ENCODE results near the gene PRRT1.
"Not testable (repeated sequence)": the region's sequence is repeated elsewhere in the genome, so short reads cannot be mapped to it uniquely, and the experiment has no call there.

Gene PRRT1

GRCh38 chr6:32149932-32150870 is 1.5 kb downstream of the PRRT1 start:
- DNase-seq (ENCODE audit: low spot score): no peak

GRCh38 chr6:32149092-32149755 is 2.5 kb downstream of the PRRT1 start:
- DNase-seq (ENCODE audit: low spot score): no peak

DNA sequence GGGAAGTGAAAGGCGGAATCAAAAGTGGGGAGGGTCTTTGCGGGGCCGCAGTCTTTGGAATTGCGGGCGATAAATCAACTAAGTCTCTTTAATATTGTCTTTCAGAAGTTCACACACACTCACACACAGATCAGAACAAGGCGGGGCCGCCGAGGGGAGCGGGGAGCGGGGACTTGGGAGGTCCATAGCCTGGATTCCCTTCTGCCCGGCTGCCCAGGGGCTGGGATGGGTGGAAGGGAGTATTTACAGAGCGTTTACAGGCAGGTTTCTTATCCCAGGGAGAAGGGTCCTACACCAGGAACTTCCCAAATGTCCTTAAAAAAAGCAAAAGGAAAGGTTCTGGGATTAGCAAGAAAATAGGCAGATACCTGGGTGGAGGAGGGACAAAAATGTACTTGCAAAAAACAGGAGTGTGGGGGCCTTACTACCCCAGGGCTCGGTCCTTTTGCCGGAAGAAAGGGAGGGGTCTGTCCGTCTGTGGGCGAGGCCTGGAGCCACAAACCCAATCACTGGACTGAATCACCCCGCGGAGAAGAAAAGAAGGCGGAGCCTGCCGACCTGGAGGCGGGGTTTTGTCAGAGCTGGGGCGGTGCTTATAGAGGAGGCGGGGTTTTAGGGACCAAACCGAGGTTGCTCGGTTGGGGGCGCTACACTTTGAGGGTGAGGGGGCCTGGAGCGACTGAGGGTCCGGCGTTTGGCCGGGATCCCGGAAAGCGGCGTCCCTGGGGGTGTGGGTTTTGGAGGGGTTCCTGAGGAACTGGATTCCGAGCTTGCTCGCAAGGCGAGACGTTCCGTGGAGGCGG is 3.2 kb downstream of the PRRT1 start:
- DNase-seq (ENCODE audit: low spot score): no peak

DNA sequence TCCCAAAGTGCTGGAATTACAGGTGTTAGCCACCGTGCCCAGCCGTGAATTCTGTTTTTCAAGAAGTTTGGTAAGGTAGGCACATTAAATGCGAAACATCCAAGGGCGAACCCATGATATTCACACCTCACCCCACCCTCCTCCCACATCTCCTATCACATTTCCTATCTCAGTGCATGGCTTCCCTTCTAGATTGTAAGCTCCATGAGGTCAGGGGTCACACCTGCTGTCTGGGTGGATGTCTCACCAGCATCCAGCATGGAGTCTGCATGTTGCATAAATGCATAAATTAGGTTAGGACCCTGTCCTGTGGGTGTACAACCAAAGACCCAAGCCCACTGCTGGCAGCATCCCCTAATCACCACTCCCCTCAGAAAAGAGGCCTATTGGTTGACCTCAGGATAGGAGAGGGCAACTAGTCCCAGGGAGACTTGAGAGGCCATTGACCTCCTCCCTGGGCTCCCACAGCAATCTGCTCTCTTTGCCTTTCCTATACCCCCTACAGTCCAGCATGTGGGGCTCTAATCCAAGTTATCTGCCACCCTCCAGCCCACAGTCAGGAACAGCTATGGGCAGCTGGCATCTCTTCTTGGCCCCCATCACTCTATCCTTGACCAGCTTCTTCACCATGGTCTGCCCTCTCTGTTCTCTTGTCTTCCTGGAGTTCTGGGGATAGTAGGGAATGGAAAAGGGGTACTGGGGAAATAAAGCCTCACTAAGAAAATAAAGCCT is 4.2 kb downstream of the PRRT1 start:
- no peak for DNase-seq (ENCODE audit: low spot score)

DNA sequence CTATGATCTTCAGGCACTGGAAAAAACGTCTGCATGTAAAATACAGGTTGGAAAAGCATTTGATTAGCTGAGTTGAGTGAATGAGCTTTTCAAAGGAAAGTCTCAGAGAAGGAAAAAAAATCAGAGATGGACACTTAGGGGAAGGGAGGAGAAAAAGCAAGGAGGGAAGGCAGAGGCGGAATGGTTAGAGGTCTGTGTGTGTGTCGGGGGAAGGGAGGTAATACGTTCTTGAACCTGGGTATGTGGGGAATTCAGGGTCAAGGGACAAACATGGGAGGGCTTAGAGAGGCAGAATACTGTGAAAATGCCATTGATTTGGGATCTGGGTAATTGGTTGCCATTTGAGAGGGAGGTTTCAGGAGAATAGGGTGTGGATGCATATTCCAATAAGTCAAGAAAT is 5.1 kb downstream of the PRRT1 start:
- DNase-seq (ENCODE audit: low spot score): no peak

DNA sequence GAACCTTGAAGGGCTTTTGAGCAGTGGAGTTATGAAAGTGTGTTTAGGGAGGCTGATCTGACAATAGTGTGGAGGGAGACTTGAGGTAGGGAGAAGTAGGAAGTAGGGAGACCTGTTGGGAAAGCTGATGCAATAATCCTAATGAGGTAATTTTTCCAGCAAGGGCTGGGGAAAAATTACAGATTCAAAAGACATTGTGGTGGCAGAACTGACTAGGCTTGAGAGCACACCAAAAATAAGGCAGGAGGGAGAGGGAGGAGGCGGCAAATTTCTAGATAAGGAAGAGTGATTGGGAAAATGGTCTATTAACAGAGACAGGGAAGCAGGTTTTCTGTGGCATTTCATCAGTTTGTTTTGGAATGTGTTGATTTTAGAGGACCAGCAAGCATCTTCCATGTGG is 5.5 kb downstream of the PRRT1 start:
- no peak for DNase-seq (ENCODE audit: low spot score)

DNA sequence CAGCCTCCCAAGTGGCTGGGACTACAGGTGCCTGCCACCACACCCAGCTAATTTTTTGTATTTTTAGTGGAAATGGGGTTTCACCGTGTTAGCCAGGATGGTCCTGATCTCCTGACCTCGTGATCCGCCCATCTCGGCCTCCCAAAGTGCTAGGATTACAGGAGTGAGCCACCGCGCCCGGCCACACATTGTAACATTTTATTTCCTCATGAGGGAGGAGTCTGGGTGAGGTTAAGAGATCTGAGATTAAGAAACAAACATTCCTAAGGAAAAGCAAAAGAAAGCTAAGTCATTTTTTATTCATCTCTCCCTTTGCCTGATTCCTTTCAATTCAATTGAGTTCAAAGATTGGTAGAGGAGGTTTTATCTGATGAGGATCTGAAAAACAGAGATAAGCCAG is 7.5 kb downstream of the PRRT1 start:
- DNase-seq (ENCODE audit: low spot score): not testable (repeated sequence)

- DNase-seq (ENCODE audit: low spot score): no peak
Observed at GRCh38 chr6:32140420-32141046, 11.2 kb downstream of the PRRT1 start.

DNA sequence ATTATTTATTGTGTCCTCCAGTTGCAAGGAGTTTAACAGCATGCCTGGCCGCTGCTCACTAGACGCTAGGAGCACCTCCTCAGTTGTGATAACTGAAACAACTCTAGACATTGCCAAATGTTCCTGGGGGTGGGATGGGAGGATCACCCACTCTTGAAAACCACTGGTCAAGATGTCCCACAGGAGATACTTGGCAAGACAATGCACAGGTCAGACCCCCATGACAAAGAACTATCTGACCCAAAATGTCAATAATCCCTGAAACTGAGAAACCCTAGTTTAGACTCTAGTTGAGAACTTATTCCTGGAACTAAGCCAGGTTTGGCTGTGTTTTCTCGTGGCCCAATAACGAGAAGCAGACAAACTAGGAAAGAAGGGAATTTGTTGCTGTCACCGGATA is 12.1 kb downstream of the PRRT1 start:
- no peak for DNase-seq (ENCODE audit: low spot score)

DNA sequence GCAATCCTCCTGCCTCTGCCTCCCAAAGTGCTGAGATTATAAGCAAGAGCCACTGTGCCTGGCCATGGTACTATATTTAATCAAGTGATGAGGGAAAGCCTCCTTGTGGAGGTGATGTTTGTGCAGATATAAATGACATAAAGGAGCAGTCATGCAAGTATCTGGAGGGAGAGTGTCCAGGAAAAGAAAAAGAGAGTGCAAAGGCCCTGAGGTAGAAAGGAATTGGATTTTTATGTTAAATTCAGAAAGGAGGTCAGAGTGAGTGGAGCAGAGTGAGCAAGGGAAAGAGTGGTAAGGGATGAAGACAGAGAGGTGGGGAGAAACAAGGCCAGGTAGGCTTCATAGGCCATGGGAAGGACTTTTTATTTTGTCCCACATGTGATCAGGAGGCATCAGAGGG is 14.3 kb downstream of the PRRT1 start:
- no peak for DNase-seq (ENCODE audit: low spot score)

- DNase-seq (ENCODE audit: low spot score): no peak
Observed at GRCh38 chr6:32133786-32134185, 18.0 kb downstream of the PRRT1 start.

DNA sequence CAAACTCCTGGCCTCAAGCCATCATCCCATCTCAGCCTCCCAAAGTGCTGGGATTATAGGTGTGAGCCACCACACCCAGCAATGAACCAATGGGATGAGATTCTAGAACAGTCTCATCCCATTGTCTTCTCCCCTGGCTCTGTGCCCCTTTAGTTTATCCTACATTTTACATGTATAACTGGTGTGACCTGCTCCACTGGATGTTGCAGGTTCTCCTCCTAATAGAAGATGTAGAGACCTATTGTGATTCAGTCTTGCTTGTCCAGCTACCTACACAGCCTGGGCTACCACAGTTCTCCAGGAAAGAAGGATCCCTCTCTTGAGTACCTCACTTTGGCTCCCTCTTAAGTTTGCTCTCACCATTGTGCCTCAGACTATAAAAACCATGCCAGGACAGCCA is 19.6 kb downstream of the PRRT1 start:
- no peak for DNase-seq (ENCODE audit: low spot score)

- no peak for DNase-seq (ENCODE audit: low spot score)
Observed at GRCh38 chr6:32131439-32131948, 20.2 kb downstream of the PRRT1 start.

DNA sequence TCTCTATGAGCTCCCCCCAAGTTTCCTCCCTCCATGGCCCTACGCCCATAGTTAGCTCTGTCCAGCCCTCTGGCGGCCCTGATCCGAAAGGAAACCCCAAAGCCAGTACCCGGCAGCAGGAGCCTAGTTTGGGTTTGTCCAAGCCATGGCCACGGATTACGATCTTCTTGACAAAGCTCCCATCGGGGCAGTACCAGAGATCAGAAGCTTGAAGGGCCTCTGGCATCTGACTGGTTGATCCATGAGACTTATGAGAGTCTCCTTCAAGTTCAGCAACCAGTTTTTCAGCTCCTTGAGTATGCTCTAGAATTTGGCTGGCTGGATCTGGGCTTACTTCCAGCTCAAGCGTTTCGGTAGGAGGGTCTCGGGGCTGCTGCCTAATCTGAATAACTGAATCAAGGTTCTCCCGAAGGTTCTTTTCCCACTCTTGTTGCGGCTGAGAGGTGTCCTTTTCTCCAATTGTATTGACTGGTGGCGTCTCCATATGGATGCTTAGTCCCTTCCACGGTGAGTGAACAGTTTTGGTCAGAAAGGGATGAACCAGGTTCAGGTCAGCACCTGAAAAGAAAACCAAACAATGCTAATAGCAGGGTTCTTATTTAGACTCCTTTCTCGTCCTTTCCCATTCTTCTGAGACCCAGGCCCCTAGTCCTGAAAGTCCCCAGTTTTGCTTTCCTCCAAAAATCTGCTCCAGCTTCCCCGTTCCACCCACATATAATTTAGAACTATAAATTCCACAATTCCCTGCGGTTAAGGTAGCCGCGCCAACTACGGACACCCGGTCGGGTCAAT is 22.2 kb downstream of the PRRT1 start:
- DNase-seq (ENCODE audit: low spot score): no peak

- no peak for DNase-seq (ENCODE audit: low spot score)
Observed at GRCh38 chr6:32128751-32129296, 22.9 kb downstream of the PRRT1 start.

DNA sequence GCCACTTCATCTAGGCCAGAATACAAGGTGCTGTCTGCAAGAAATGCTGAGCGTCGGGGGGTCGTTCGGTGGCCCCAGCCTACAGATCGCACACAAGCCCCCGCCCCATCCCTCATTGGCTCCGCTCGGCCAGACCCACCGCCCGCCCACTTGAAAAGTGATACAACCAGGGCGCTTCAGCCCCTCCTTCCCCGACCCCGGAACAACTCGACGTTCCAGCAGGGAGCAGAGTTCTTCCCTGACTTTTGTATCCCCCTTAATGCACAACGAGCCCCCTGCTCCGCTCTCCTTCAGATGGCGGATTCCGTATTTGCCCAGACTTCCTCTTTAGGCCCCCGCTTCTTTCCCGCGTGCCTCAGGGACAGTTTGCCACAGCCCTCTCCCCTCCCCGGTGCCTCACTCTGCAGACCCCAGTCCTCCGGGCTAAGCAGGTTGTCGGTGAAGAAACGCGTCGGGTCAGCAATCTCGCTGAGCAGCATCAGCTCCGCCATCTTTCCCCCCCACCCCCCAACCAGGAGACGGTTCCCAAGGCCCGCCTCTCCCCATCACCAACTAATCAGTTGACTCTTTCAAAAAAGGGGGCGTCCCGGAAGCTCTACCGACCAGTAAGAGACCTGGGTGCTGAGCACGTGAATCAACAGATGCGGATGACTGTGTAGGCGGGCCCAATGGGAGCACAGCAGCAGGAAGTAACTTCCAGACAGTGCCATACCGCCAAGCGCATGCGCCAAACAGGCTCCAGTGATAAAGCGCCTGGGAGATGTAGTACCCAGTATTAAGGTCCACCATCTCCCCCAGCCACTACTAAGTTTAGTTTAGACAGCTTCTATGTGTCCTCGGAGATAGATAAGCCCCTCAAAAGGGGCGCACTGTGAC is 23.8 kb downstream of the PRRT1 start, which contains the start of gene ATF6B:
Gene ATF6B, minus strand, starts transcription at position 530 of the 876 bp plus-strand sequence. Its CDS starts 39 bp downstream, at position 491.
- peak; percentile 99 for DNase-seq (ENCODE audit: low spot score)

DNA sequence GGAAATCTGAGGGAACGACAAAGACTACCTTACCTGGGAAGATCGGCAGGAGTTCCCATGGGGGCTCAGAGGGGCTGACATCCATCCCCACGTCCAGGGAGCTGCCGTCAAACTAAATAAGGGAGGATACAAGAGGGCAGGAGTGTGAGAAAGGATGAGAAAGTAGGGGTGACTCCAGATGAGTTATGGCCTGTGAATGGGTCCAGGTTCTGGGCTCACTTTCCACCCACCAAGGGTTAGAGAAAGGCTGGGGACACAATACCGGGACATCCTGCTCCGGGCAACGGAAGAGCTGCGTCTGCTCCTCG is 24.4 kb downstream of the PRRT1 start:
- DNase-seq (ENCODE audit: low spot score): no peak

DNA sequence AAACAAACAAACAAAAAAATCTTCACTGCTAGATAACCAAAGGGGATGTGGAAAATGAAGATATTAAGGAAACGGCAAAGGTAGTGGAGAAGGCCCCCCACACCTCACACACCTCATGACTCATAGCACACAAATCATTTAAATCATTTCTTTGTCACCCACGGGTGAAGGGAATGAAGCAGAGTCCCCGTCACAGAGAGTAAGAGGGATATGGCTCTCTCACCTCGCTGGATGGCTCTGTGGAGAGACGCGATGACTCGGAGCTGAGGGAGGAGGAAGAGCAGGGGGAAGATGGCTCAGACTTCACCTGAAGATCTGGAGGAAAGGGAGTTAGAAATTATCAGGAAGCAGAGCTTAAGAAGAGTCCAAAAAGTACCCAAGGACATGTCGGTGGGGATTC is 24.9 kb downstream of the PRRT1 start:
- no peak for DNase-seq (ENCODE audit: low spot score)

DNA sequence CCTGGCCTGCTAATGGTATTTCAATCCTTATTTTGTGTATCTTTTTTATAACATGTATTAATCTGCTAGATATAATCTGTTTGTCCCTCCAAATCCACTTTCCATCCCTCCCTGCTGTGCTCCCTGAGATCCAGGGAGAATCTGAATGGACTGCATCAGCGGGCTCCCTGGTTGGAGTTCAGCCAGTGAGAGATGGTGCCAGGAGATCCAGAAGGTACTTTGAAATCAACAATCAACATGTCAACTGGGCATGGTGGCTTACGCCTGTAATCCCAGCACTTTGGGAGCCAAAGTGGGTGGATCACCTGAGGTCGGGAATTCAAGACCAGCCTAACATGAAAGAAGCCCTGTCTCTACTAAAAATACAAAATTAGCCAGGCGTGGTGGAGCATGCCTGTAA is 28.1 kb downstream of the PRRT1 start:
- no peak for DNase-seq (ENCODE audit: low spot score)

Data from AG08395 (cell line).